WTC11 (cell line): ENCODE data around the gene RAMACL. TPM values are rescaled to one million over a fixed set of nuclear protein-coding genes. Genes with fewer than 3 reads are reported as not detected.
"Not testable (repeated sequence)": the region's sequence is repeated elsewhere in the genome, so short reads cannot be mapped to it uniquely, and the experiment has no call there.

Experiments used
- ATAC-seq: fragments of 200-7000 bp; cut with Tn5 transposase; 2 replicates; pipeline ENCODE4 v1.10.0; 2021; ENCODE audit warnings: mild to moderate bottlenecking, moderate library complexity
- CTCF ChIA-PET: fragments of 300-600 bp; sonication (Branson Sonifier 250); formaldehyde crosslinking; loops from one replicate; lab custom pipeline; 2021; ENCODE audit warnings: antibody characterized with exemption; lab: Charles Lee
- POLR2A ChIA-PET: fragments of 350-600 bp; sonication (Branson Sonifier 250); formaldehyde crosslinking; loops from one replicate; lab custom pipeline; 2021; ENCODE audit warnings: antibody characterized with exemption; lab: Charles Lee
- DNase-seq: peaks from one replicate; pipeline ENCODE4 v3.0.0; 2021; ENCODE audit warnings: low spot score
- H3K27ac Mint-ChIP-seq: 2 replicates; pipeline ENCODE4 v1.8.0; 2021; ENCODE audit warnings: mixed read lengths
- H3K27me3 Mint-ChIP-seq: 2 replicates; pipeline ENCODE4 v1.8.0; 2021; ENCODE audit warnings: low read depth, mild to moderate bottlenecking, moderate library complexity, mixed read lengths
- H3K36me3 Mint-ChIP-seq: 2 replicates; pipeline ENCODE4 v1.8.0; 2021; ENCODE audit warnings: mixed read lengths
- H3K4me1 Mint-ChIP-seq: 2 replicates; pipeline ENCODE4 v1.8.0; 2022; ENCODE audit warnings: mixed read lengths
- H3K4me3 Mint-ChIP-seq: 2 replicates; pipeline ENCODE4 v1.8.0; 2021; ENCODE audit warnings: mild to moderate bottlenecking, moderate library complexity, mixed read lengths
- H3K9me3 Mint-ChIP-seq: 2 replicates; pipeline ENCODE4 v1.8.0; 2021; ENCODE audit warnings: mixed read lengths
- CBFB ChIP-seq: sonication (generic); formaldehyde crosslinking; IDR thresholded peaks from 2 replicates; pipeline ENCODE4 v1.8.1; 2022; ENCODE audit warnings: mild to moderate bottlenecking, low read depth, missing genetic modification reagents
- HMGA2 ChIP-seq: fragments of 250-450 bp; sonication (Bioruptor Pico); IDR thresholded peaks from 2 replicates; pipeline ENCODE4 v1.4.0; 2021; ENCODE audit warnings: mild to moderate bottlenecking, moderate library complexity
- IRF2 ChIP-seq: sonication (generic); formaldehyde crosslinking; IDR thresholded peaks from 2 replicates; pipeline ENCODE4 v1.8.0; 2022; ENCODE audit warnings: low read depth, missing genetic modification reagents, borderline replicate concordance
- NR1H2 ChIP-seq: sonication (generic); formaldehyde crosslinking; IDR thresholded peaks from 2 replicates; pipeline ENCODE4 v1.9.0; 2021; ENCODE audit warnings: mild to moderate bottlenecking, moderate library complexity, missing genetic modification reagents
- TCF7 ChIP-seq: sonication (generic); formaldehyde crosslinking; IDR thresholded peaks from 2 replicates; pipeline ENCODE4 v1.8.0; 2022; ENCODE audit warnings: mild to moderate bottlenecking, low read depth, missing genetic modification reagents, moderate library complexity
- ZNF532 ChIP-seq: fragments of 250-450 bp; sonication (Bioruptor Pico); IDR thresholded peaks from 2 replicates; pipeline ENCODE4 v1.9.0; 2021; ENCODE audit warnings: mild to moderate bottlenecking, borderline replicate concordance
- total RNA-seq: library from RNA; stranded (reverse); gene quantifications from 3 replicates; pipeline ENCODE4 v1.2.3, GENCODE V29; 2021
- TF ChIP-seq, protein P1 (sequence below): sonication (generic); formaldehyde crosslinking; IDR thresholded peaks from 2 replicates; pipeline ENCODE4 v1.8.0; 2022; ENCODE audit warnings: missing genetic modification reagents
- TF ChIP-seq, protein P2 (sequence below): fragments of 250-450 bp; sonication (Bioruptor Pico); IDR thresholded peaks from 2 replicates; pipeline ENCODE4 v2.1.2; 2022; ENCODE audit warnings: mild to moderate bottlenecking, moderate library complexity

RAMACL gene
- total RNA-seq, 1 experiment from 2014 or later: 0.79 TPM

- no peak for ATAC-seq
- Mint-ChIP-seq H3K27ac (no peak overlapping the region), H3K9me3 (peaks cover 10% of the 10 kb centered on the region), H3K4me1 (peaks cover 47% of the 10 kb centered on the region), H3K4me3 (no peak overlapping the region), H3K27me3 (no peaks in the 10 kb centered on the region; the same call in 1 of the 2 replicates), H3K36me3 (peaks cover 18% of the 10 kb centered on the region)
- ChIA-PET POLR2A (no interaction called here), CTCF (no interaction called here)
- DNase-seq: no peak
- TF ChIP-seq, protein P1, sequence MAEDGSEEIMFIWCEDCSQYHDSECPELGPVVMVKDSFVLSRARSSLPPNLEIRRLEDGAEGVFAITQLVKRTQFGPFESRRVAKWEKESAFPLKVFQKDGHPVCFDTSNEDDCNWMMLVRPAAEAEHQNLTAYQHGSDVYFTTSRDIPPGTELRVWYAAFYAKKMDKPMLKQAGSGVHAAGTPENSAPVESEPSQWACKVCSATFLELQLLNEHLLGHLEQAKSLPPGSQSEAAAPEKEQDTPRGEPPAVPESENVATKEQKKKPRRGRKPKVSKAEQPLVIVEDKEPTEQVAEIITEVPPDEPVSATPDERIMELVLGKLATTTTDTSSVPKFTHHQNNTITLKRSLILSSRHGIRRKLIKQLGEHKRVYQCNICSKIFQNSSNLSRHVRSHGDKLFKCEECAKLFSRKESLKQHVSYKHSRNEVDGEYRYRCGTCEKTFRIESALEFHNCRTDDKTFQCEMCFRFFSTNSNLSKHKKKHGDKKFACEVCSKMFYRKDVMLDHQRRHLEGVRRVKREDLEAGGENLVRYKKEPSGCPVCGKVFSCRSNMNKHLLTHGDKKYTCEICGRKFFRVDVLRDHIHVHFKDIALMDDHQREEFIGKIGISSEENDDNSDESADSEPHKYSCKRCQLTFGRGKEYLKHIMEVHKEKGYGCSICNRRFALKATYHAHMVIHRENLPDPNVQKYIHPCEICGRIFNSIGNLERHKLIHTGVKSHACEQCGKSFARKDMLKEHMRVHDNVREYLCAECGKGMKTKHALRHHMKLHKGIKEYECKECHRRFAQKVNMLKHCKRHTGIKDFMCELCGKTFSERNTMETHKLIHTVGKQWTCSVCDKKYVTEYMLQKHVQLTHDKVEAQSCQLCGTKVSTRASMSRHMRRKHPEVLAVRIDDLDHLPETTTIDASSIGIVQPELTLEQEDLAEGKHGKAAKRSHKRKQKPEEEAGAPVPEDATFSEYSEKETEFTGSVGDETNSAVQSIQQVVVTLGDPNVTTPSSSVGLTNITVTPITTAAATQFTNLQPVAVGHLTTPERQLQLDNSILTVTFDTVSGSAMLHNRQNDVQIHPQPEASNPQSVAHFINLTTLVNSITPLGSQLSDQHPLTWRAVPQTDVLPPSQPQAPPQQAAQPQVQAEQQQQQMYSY (CRISPR knock-in tag): no peak
- TF ChIP-seq NR1H2 (no peak), ZNF532 (no peak), IRF2 (CRISPR knock-in tag) (no peak)
- TF ChIP-seq, protein P2, sequence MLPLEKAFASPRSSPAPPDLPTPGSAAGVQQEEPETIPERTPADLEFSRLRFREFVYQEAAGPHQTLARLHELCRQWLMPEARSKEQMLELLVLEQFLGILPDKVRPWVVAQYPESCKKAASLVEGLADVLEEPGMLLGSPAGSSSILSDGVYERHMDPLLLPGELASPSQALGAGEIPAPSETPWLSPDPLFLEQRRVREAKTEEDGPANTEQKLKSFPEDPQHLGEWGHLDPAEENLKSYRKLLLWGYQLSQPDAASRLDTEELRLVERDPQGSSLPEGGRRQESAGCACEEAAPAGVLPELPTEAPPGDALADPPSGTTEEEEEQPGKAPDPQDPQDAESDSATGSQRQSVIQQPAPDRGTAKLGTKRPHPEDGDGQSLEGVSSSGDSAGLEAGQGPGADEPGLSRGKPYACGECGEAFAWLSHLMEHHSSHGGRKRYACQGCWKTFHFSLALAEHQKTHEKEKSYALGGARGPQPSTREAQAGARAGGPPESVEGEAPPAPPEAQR: no peak
Observed at GRCh38 chr6:166582258-166582657, 4.2 kb downstream of the RAMACL start.

- Mint-ChIP-seq H3K9me3 (peaks cover 14% of the 10 kb centered on the region), H3K4me1 (peaks cover 43% of the 10 kb centered on the region), H3K36me3 (peaks cover 23% of the 10 kb centered on the region)
- H3K4me3 Mint-ChIP-seq, DNase-seq, H3K27ac Mint-ChIP-seq, H3K27me3 Mint-ChIP-seq, POLR2A ChIA-PET, CTCF ChIA-PET, ATAC-seq: not testable (repeated sequence)
Observed at GRCh38 chr6:166581801-166582200, 4.7 kb downstream of the RAMACL start.

GRCh38 chr6:166581091-166581511 lies 5.4 kb downstream of the RAMACL start:
- POLR2A ChIA-PET: no interaction called here
- Mint-ChIP-seq H3K27me3 (peaks cover 4% of the 10 kb centered on the region; the same call in 1 of the 2 replicates), H3K27ac (no peak overlapping the region), H3K36me3 (peaks cover 30% of the 10 kb centered on the region), H3K4me1 (peaks cover 42% of the 10 kb centered on the region), H3K9me3 (peaks cover 21% of the 10 kb centered on the region), H3K4me3 (no peak overlapping the region)
- DNase-seq (no peak), ATAC-seq (no peak)
- TF ChIP-seq CBFB (CRISPR knock-in tag) (no peak), TCF7 (no peak), HMGA2 (CRISPR knock-in tag) (no peak), ZNF532 (no peak)
- CTCF ChIA-PET: no interaction called here
